T1000 (cell line): ENCODE data around the gene POMT2.
"Not testable (repeated sequence)": the region's sequence is repeated elsewhere in the genome, so short reads cannot be mapped to it uniquely, and the experiment has no call there.

Source experiments
- DNase-seq: peaks from one replicate; lab custom pipeline; 2025; ENCODE audit warnings: mixed read lengths; lab: John Stamatoyannopoulos, UW

Gene POMT2

GRCh38 chr14:77320238-77320935 is at the start of gene POMT2:
TSS of gene POMT2 (minus strand) at chr14:77320883. CDS start at chr14:77320681, 202 bp downstream.
- peak; percentile 90 for DNase-seq

- DNase-seq: no peak
These were observed 48.6 kb upstream of the POMT2 start for GRCh38 chr14:77369285-77369684.

- no peak for DNase-seq
These were observed 43.5 kb upstream of the POMT2 start for GRCh38 chr14:77364146-77364545.

GRCh38 chr14:77359626-77360025 is 38.9 kb upstream of the POMT2 start:
- no peak for DNase-seq

GRCh38 chr14:77356899-77357298 is 36.2 kb upstream of the POMT2 start:
- no peak for DNase-seq

GRCh38 chr14:77355811-77356210 is 35.1 kb upstream of the POMT2 start:
- DNase-seq: no peak

- DNase-seq: no peak
These were observed 32.9 kb upstream of the POMT2 start for GRCh38 chr14:77353469-77354141.

GRCh38 chr14:77347751-77348150 is 27.1 kb upstream of the POMT2 start:
- no peak for DNase-seq

- DNase-seq: no peak
These were observed 25.8 kb upstream of the POMT2 start for GRCh38 chr14:77346495-77346894.

- DNase-seq: no peak
These were observed 23.8 kb upstream of the POMT2 start for GRCh38 chr14:77344377-77344996.

GRCh38 chr14:77343662-77344061 is 23.0 kb upstream of the POMT2 start:
- DNase-seq: no peak

- no peak for DNase-seq
These were observed 22.2 kb upstream of the POMT2 start for GRCh38 chr14:77342726-77343397.

- DNase-seq: no peak
These were observed 19.7 kb upstream of the POMT2 start for GRCh38 chr14:77340389-77340788.

- DNase-seq: no peak
These were observed 18.7 kb upstream of the POMT2 start for GRCh38 chr14:77339407-77339806.

GRCh38 chr14:77338302-77338701 is 17.6 kb upstream of the POMT2 start:
- DNase-seq: no peak

- DNase-seq: no peak
These were observed 17.2 kb upstream of the POMT2 start for GRCh38 chr14:77337880-77338279.

- DNase-seq: not testable (repeated sequence)
These were observed 16.6 kb upstream of the POMT2 start for GRCh38 chr14:77337255-77337654.

- no peak for DNase-seq
These were observed 14.9 kb upstream of the POMT2 start for GRCh38 chr14:77335576-77335975.

GRCh38 chr14:77329872-77330271 is 9.2 kb upstream of the POMT2 start:
- DNase-seq: no peak

- no peak for DNase-seq
These were observed 6.4 kb upstream of the POMT2 start for GRCh38 chr14:77327111-77327510.

GRCh38 chr14:77325746-77326094 is 5.0 kb upstream of the POMT2 start:
- no peak for DNase-seq

GRCh38 chr14:77324816-77325745 is 4.4 kb upstream of the POMT2 start:
- DNase-seq: no peak
